GM23248 (cell line): ENCODE data around the gene UNC5C. TPM values are rescaled to one million over a fixed set of nuclear protein-coding genes. Genes with fewer than 3 reads are reported as not detected.

ENCODE experiments used
- DNase-seq: peaks from one replicate; pipeline ENCODE4 v3.0.0-alpha.2; 2015
- H2AFZ ChIP-seq: fragments of 200-600 bp; sonication (generic); 2 replicates; pipeline ENCODE4 v1.6.1; 2016; ENCODE audit warnings: antibody characterized with exemption
- H3F3A ChIP-seq: fragments of 200-600 bp; sonication (generic); 2 replicates; pipeline ENCODE4 v1.6.1; 2016; ENCODE audit warnings: mild to moderate bottlenecking, antibody characterized with exemption, mixed run types; ENCODE audit not compliant: insufficient read depth
- H3K27ac ChIP-seq: fragments of 200-600 bp; sonication (generic); 2 replicates; pipeline ENCODE4 v1.5.1; 2016; ENCODE audit warnings: mild to moderate bottlenecking
- H3K27me3 ChIP-seq: fragments of 200-600 bp; sonication (generic); replicated peaks from 2 replicates; pipeline ENCODE4 v1.6.1; 2016; ENCODE audit warnings: mild to moderate bottlenecking; ENCODE audit not compliant: insufficient read depth
- H3K36me3 ChIP-seq: fragments of 200-600 bp; sonication (generic); 2 replicates; pipeline ENCODE4 v1.6.1; 2016; ENCODE audit warnings: low read depth, mild to moderate bottlenecking
- H3K4me1 ChIP-seq: fragments of 200-600 bp; sonication (generic); 2 replicates; pipeline ENCODE4 v1.6.1; 2016; ENCODE audit warnings: mild to moderate bottlenecking; ENCODE audit not compliant: insufficient read depth
- H3K4me2 ChIP-seq: fragments of 200-600 bp; sonication (generic); one replicate; pipeline ENCODE4 v1.6.1; 2016; ENCODE audit warnings: mild to moderate bottlenecking; ENCODE audit not compliant: unreplicated experiment
- H3K4me3 ChIP-seq: fragments of 200-600 bp; sonication (generic); 2 replicates; pipeline ENCODE4 v1.5.1; 2016; ENCODE audit warnings: mild to moderate bottlenecking
- H3K79me2 ChIP-seq: fragments of 200-600 bp; sonication (generic); 2 replicates; pipeline ENCODE4 v1.6.1; 2016; ENCODE audit warnings: mild to moderate bottlenecking; ENCODE audit not compliant: insufficient read depth
- H3K9ac ChIP-seq: fragments of 200-600 bp; sonication (generic); 2 replicates; pipeline ENCODE4 v1.6.1; 2016; ENCODE audit warnings: mild to moderate bottlenecking
- H3K9me2 ChIP-seq: fragments of 200-600 bp; sonication (generic); 2 replicates; pipeline ENCODE4 v1.6.1; 2016; ENCODE audit warnings: mixed run types, mild to moderate bottlenecking, moderate library complexity; ENCODE audit not compliant: insufficient read depth
- H3K9me3 ChIP-seq: fragments of 200-600 bp; sonication (generic); one replicate; pipeline ENCODE4 v1.6.1; 2017; ENCODE audit warnings: low read depth
- H4K20me1 ChIP-seq: fragments of 200-600 bp; sonication (generic); 2 replicates; pipeline ENCODE4 v1.6.0; 2016; ENCODE audit not compliant: insufficient read depth
- EZH2 ChIP-seq: fragments of 200-600 bp; sonication (generic); IDR thresholded peaks from 2 replicates; pipeline ENCODE4 v1.6.1; 2018; ENCODE audit warnings: antibody characterized with exemption, mild to moderate bottlenecking; ENCODE audit not compliant: insufficient read depth, poor library complexity, severe bottlenecking
- EZH2phosphoT487 ChIP-seq: fragments of 200-600 bp; sonication (generic); IDR thresholded peaks from 2 replicates; pipeline ENCODE4 v1.6.1; 2018; ENCODE audit warnings: antibody characterized with exemption, moderate library complexity, mild to moderate bottlenecking, low read depth; ENCODE audit not compliant: insufficient read depth
- WGBS, 2 experiments: methylation state at CpG; one replicate each; pipeline ENCODE4 v1.1.6; 2015 to 2017; ENCODE audit warnings: low lambda C conversion rate in 2 of 2, low coverage in 1 of 2; ENCODE audit errors: missing lambda C conversion rate in 2 of 2; 5-methylcytosine and 5-hydroxymethylcytosine counted together
- in situ Hi-C: fragments of 300-500 bp; cut with MboI; formaldehyde crosslinking; loops from 2 replicates; pipeline ENCODE4 v1.15.0; 2020
- polyA plus RNA-seq: library from polyadenylated mRNA; unstranded; fragments of >200 nt; fragmentation: Nextera tagmentation; extraction: Ambion mirVana; gene quantifications from 2 replicates; pipeline ENCODE4 v1.2.1, GENCODE V29; 2016
- total RNA-seq: library from RNA; depleted of rRNA; stranded (reverse); fragments of >200 nt; shearing (Covaris generic); gene quantifications from 2 replicates; pipeline ENCODE4 v1.2.3, GENCODE V29; 2014

UNC5C gene
- total and polyA plus RNA-seq, 2 experiments from 2014 or later: not detected

GRCh38 chr4:95319169-95319568 is 229.6 kb downstream of the UNC5C start:
- H3F3A ChIP-seq: no peaks in the 10 kb centered on the region
- H2AFZ ChIP-seq: no peak overlapping the region
- H3K27ac ChIP-seq: no peak overlapping the region
- no peaks in the 10 kb centered on the region for H3K9me2 ChIP-seq
- DNase-seq: no peak
- H3K79me2 ChIP-seq: no peaks in the 10 kb centered on the region
- no peak overlapping the region for H3K4me3 ChIP-seq
- H3K36me3 ChIP-seq: no peaks in the 10 kb centered on the region
- no peak overlapping the region for H3K9ac ChIP-seq
- in situ Hi-C loops: no loop called here
- no peaks in the 10 kb centered on the region; the same call in 1 of the 2 replicates for H3K27me3 ChIP-seq
- no peak for TF ChIP-seq EZH2
- TF ChIP-seq EZH2phosphoT487: no peak
- H4K20me1 ChIP-seq: no peaks in the 10 kb centered on the region
- 25% methylated on average over 3 of the region's 3 CpGs for WGBS, 2 experiments
- H3K4me1 ChIP-seq: no peaks in the 10 kb centered on the region
- H3K9me3 ChIP-seq: no peaks in the 10 kb centered on the region
- no peak overlapping the region for H3K4me2 ChIP-seq

- in situ Hi-C loops: no loop called here
- Histone ChIP-seq H3K27ac (no peak overlapping the region), H3K9me3 (no peaks in the 10 kb centered on the region), H3K9me2 (no peaks in the 10 kb centered on the region), H2AFZ (no peak overlapping the region), H3K4me3 (no peak overlapping the region), H3K4me2 (no peak overlapping the region), H3K27me3 (no peaks in the 10 kb centered on the region; the same call in 1 of the 2 replicates), H3K9ac (no peak overlapping the region), H3K36me3 (no peaks in the 10 kb centered on the region), H3K4me1 (no peaks in the 10 kb centered on the region), H3F3A (no peaks in the 10 kb centered on the region), H4K20me1 (no peaks in the 10 kb centered on the region), H3K79me2 (no peaks in the 10 kb centered on the region)
- TF ChIP-seq EZH2phosphoT487 (no peak), EZH2 (no peak)
- DNase-seq: no peak
- 5 to 7% methylated on average over 1 of the region's 1 CpG for WGBS, 2 experiments
Measured at GRCh38 chr4:95318483-95318882, 230.3 kb downstream of the UNC5C start.

- Histone ChIP-seq H2AFZ (no peak overlapping the region), H3F3A (no peaks in the 10 kb centered on the region), H3K4me1 (no peaks in the 10 kb centered on the region), H3K36me3 (no peaks in the 10 kb centered on the region), H3K27ac (no peak overlapping the region), H4K20me1 (no peaks in the 10 kb centered on the region), H3K9me2 (no peaks in the 10 kb centered on the region), H3K9ac (no peak overlapping the region), H3K4me2 (no peak overlapping the region), H3K79me2 (no peaks in the 10 kb centered on the region), H3K4me3 (no peak overlapping the region), H3K9me3 (no peaks in the 10 kb centered on the region), H3K27me3 (no peaks in the 10 kb centered on the region; the same call in 1 of the 2 replicates)
- TF ChIP-seq EZH2phosphoT487: no peak
- no peak for TF ChIP-seq EZH2
- no peak for DNase-seq
- in situ Hi-C loops: no loop called here
- WGBS, 2 experiments: 16% methylated on average over 3 of the region's 3 CpGs
Measured at GRCh38 chr4:95318044-95318443, 230.7 kb downstream of the UNC5C start.

DNA sequence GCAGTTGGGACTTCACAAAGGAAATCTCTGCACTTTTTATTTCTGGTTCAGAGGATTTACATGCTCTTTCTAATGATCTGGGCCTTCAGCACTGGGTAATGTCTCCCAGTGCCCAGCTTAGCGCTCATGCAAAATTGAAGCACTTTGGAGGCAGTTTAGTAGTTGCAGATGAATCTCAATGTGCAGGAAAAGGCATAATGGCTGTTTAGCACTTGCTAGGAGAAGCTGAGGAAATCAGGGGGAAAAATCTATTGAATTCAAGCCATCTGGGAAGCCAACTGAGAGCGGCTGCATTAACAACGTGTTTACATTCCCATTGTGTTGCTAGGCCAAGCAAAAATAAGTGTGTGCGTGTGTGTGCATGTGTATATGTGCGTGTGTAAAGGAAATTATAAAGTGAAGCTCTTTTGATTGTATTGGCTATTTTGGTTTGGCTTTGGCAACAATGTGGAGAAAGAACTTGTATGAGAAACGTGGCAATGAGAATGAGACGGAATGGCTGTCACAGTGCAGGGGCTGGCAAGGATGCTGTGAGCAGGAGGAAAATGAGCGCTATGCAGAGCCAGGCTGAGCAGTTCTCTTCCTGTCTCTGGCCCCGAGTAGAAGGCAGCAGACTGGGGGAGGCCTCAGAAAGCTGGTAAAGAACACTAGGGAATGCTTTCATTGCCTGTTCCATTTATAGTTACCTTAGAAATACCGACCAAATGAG is 231.5 kb downstream of the UNC5C start:
- Histone ChIP-seq H3F3A (no peaks in the 10 kb centered on the region), H3K79me2 (no peaks in the 10 kb centered on the region), H3K36me3 (no peaks in the 10 kb centered on the region), H3K9me2 (no peaks in the 10 kb centered on the region), H3K4me3 (no peak overlapping the region), H3K9ac (no peak overlapping the region), H3K27me3 (no peaks in the 10 kb centered on the region; the same call in 1 of the 2 replicates), H3K9me3 (no peaks in the 10 kb centered on the region), H2AFZ (no peak overlapping the region), H3K4me1 (no peaks in the 10 kb centered on the region), H3K4me2 (no peak overlapping the region), H3K27ac (no peak overlapping the region), H4K20me1 (no peaks in the 10 kb centered on the region)
- in situ Hi-C loops: no loop called here
- no peak for DNase-seq
- 7 to 11% methylated on average over 10 of the region's 10 CpGs for WGBS, 2 experiments
- TF ChIP-seq EZH2 (no peak), EZH2phosphoT487 (no peak)
